Liver (tissue), 9 donors: ENCODE results near the gene MECR. TPM values are rescaled to one million over a fixed set of nuclear protein-coding genes. Genes with fewer than 3 reads are reported as not detected.

ENCODE experiments used
- DNase-seq: peaks from one replicate; pipeline ENCODE4 v3.0.0-alpha.2; 2017; ENCODE audit warnings: low spot score
- H3K27ac ChIP-seq, 2 donors: one replicate each; pipeline ENCODE4 v1.7.0; 2013; ENCODE audit warnings: inconsistent platforms in 2 of 2, low read length in 2 of 2, control low read depth in 1 of 2, low read depth in 1 of 2, mild to moderate bottlenecking in 1 of 2
- H3K27me3 ChIP-seq, 4 donors: one replicate each; pipeline versions ENCODE4 v1.6.1 to v1.7.0; 2013; ENCODE audit warnings: low read length in 3 of 4, inconsistent platforms in 1 of 4, mild to moderate bottlenecking in 1 of 4, moderate library complexity in 1 of 4; ENCODE audit not compliant: control insufficient read depth in 4 of 4, insufficient read depth in 4 of 4
- H3K36me3 ChIP-seq, 4 donors: one replicate each; pipeline versions ENCODE4 v1.6.1 to v1.7.0; 2013; ENCODE audit warnings: low read length in 3 of 4, mild to moderate bottlenecking in 3 of 4, low read depth in 1 of 4, moderate library complexity in 1 of 4; ENCODE audit not compliant: control insufficient read depth in 4 of 4, insufficient read depth in 3 of 4
- H3K4me1 ChIP-seq, 4 donors: one replicate each; pipeline versions ENCODE4 v1.6.1 to v1.7.0; 2013; ENCODE audit warnings: low read length in 3 of 4, mild to moderate bottlenecking in 3 of 4, moderate library complexity in 1 of 4; ENCODE audit not compliant: control insufficient read depth in 4 of 4, insufficient read depth in 4 of 4
- H3K4me3 ChIP-seq, 3 donors: one replicate each; pipeline versions ENCODE4 v1.6.1 to v1.7.0; 2013; ENCODE audit warnings: low read length in 3 of 3, control low read depth in 1 of 3, low read depth in 1 of 3, mild to moderate bottlenecking in 1 of 3
- H3K9ac ChIP-seq, 2 donors: one replicate each; pipeline ENCODE4 v1.7.0; 2013; ENCODE audit warnings: low read length in 2 of 2, mild to moderate bottlenecking in 2 of 2, moderate library complexity in 2 of 2, control low read depth in 1 of 2, low read depth in 1 of 2
- H3K9me3 ChIP-seq, 4 donors: one replicate each; pipeline versions ENCODE4 v1.6.1 to v1.7.0; 2013; ENCODE audit warnings: low read length in 3 of 4; ENCODE audit not compliant: control insufficient read depth in 4 of 4
- ATF3 ChIP-seq: IDR thresholded peaks from 2 replicates; pipeline ENCODE4 v1.6.1; 2016; ENCODE audit warnings: antibody characterized with exemption
- CTCF ChIP-seq: fragments of 150-350 bp; IDR thresholded peaks from 2 replicates; pipeline ENCODE4 v1.5.1; 2017; ENCODE audit warnings: improper control_type of control experiment, low read depth, low read length; ENCODE audit not compliant: missing input control
- EGR1 ChIP-seq, 2 donors: IDR thresholded peaks; 2 replicates each; pipeline ENCODE4 v1.6.1; 2016 to 2018; ENCODE audit warnings: antibody characterized with exemption in 2 of 2, low read depth in 2 of 2
- FOXA1 ChIP-seq: IDR thresholded peaks from 2 replicates; pipeline ENCODE4 v1.6.1; 2016; ENCODE audit warnings: antibody characterized with exemption
- GABPA ChIP-seq, 2 donors: IDR thresholded peaks in 1 of 2; conservative IDR thresholded peaks in 1 of 2; 2 replicates each; pipeline ENCODE4 v1.6.1; 2016; ENCODE audit warnings: antibody characterized with exemption in 2 of 2, mild to moderate bottlenecking in 1 of 2, moderate library complexity in 1 of 2
- HNF4A ChIP-seq, 2 donors: conservative IDR thresholded peaks; 2 replicates each; pipeline ENCODE4 v1.6.1; 2016; ENCODE audit warnings: antibody characterized with exemption in 2 of 2, mild to moderate bottlenecking in 2 of 2
- JUND ChIP-seq, 2 donors: IDR thresholded peaks; 2 replicates each; pipeline ENCODE4 v1.6.1; 2016; ENCODE audit warnings: antibody characterized with exemption in 2 of 2
- MAX ChIP-seq: IDR thresholded peaks from 2 replicates; pipeline ENCODE4 v1.6.1; 2016; ENCODE audit warnings: antibody characterized with exemption
- NR2F2 ChIP-seq: IDR thresholded peaks from 2 replicates; pipeline ENCODE4 v1.6.1; 2016; ENCODE audit warnings: antibody characterized with exemption
- RXRA ChIP-seq, 2 donors: IDR thresholded peaks; 2 replicates each; pipeline ENCODE4 v1.6.1; 2017 to 2018; ENCODE audit warnings: antibody characterized with exemption in 2 of 2, mild to moderate bottlenecking in 1 of 2
- SP1 ChIP-seq: IDR thresholded peaks from 2 replicates; pipeline ENCODE4 v1.6.1; 2018; ENCODE audit warnings: antibody characterized with exemption, mild to moderate bottlenecking
- TAF1 ChIP-seq: conservative IDR thresholded peaks from 2 replicates; pipeline ENCODE4 v1.6.1; 2016; ENCODE audit warnings: antibody characterized with exemption, mild to moderate bottlenecking
- YY1 ChIP-seq: IDR thresholded peaks from 2 replicates; pipeline ENCODE4 v1.6.1; 2016; ENCODE audit warnings: antibody characterized with exemption, mild to moderate bottlenecking
- ZBTB33 ChIP-seq: IDR thresholded peaks from 2 replicates; pipeline ENCODE4 v1.6.1; 2016; ENCODE audit warnings: antibody characterized with exemption
- WGBS: extraction: QIAGEN DNeasy Blood & Tissue Kit; methylation state at CpG from one replicate; pipeline ENCODE4 v1.1.7; 2013; 5-methylcytosine and 5-hydroxymethylcytosine counted together
- polyA plus RNA-seq, 2 donors: library from polyadenylated mRNA; stranded (reverse) in 1 of 2; unstranded in 1 of 2; fragments of 200-250 nt in 1 of 2; fragments of >200 nt in 1 of 2; fragmentation: Nextera tagmentation in 1 of 2; extraction: Ambion mirVana in 1 of 2; gene quantifications; one replicate each; pipeline versions ENCODE4 v1.2.1 to v1.2.3, GENCODE V29; 2013 to 2015
- total RNA-seq, 2 donors: library from RNA; depleted of rRNA; stranded (reverse); fragments of >200 nt; gene quantifications; one replicate each; pipeline ENCODE4 v1.2.3, GENCODE V29; 2014
- donor health status: healthy.
- donor health status: healthy.
- donor health status: healthy.
- donor health status: healthy.
- donor health status: healthy.

Gene MECR
- total and polyA plus RNA-seq, 4 donors = 7.5 to 19.9 (median 13.2) TPM

- Histone ChIP-seq H3K4me3 (no peak overlapping the region), H3K9ac (no peak overlapping the region), H3K36me3 (peaks cover 0 to under 1% (median 0%) of the 10 kb centered on the region in 4 donors), H3K27me3 (no peaks in the 10 kb centered on the region), H3K9me3 (no peaks in the 10 kb centered on the region), H3K27ac (no peak overlapping the region), H3K4me1 (peaks cover 0 to 10% (median under 1%) of the 10 kb centered on the region in 4 donors)
- DNase-seq = no peak
- 72% methylated on average over 3 of the region's 3 CpGs for WGBS
- TF ChIP-seq NR2F2 = no peak
- TF ChIP-seq JUND (IDR thresholded peaks at IDR 0.05) = no peak
- no peak for TF ChIP-seq CTCF
- no peak for TF ChIP-seq SP1
- TF ChIP-seq HNF4A (conservative IDR thresholded peaks at IDR 0.05) = no peak
- TF ChIP-seq YY1 = no peak
- no peak for TF ChIP-seq ATF3
- no peak for TF ChIP-seq EGR1 (IDR thresholded peaks at IDR 0.05; ENCODE audit: low read depth in 2 of 2)
- TF ChIP-seq FOXA1 = no peak
Observed at GRCh38 chr1:29266912-29267311, 36.2 kb upstream of the MECR start.

- Histone ChIP-seq H3K36me3 (peaks cover 0 to 4% (median 0%) of the 10 kb centered on the region in 4 donors), H3K9me3 (no peaks in the 10 kb centered on the region), H3K4me1 (peaks cover 0 to 7% (median 0%) of the 10 kb centered on the region in 4 donors), H3K27ac (no peak overlapping the region), H3K27me3 (no peaks in the 10 kb centered on the region), H3K4me3 (no peak overlapping the region), H3K9ac (no peak overlapping the region)
- DNase-seq = no peak
- no peak for TF ChIP-seq TAF1
- no peak for TF ChIP-seq ZBTB33
- no peak for TF ChIP-seq MAX
- TF ChIP-seq RXRA (IDR thresholded peaks at IDR 0.05) = no peak
- 82% methylated on average over 4 of the region's 4 CpGs for WGBS
Observed at GRCh38 chr1:29264773-29265389, 34.1 kb upstream of the MECR start.

GRCh38 chr1:29260531-29260930 lies 29.8 kb upstream of the MECR start:
- H3K27ac ChIP-seq = no peak overlapping the region
- no peak for DNase-seq
- 82% methylated on average over 29 of the region's 29 CpGs for WGBS
- H3K27me3 ChIP-seq = no peaks in the 10 kb centered on the region
- no peak overlapping the region for H3K9ac ChIP-seq
- no peak for TF ChIP-seq JUND (IDR thresholded peaks at IDR 0.05)
- TF ChIP-seq GABPA (IDR thresholded peaks at IDR 0.05 in 1 of 2, conservative IDR thresholded peaks at IDR 0.05 in 1 of 2) = no peak
- TF ChIP-seq MAX = no peak
- no peak for TF ChIP-seq HNF4A (conservative IDR thresholded peaks at IDR 0.05)
- no peak for TF ChIP-seq TAF1
- peaks cover 11 to 31% (median 18%) of the 10 kb centered on the region in 4 donors for H3K4me1 ChIP-seq
- H3K36me3 ChIP-seq = peaks cover 0 to 4% (median 0%) of the 10 kb centered on the region in 4 donors
- H3K9me3 ChIP-seq = no peaks in the 10 kb centered on the region
- no peak overlapping the region for H3K4me3 ChIP-seq
